BE2C (cell line): ENCODE results near the gene CSNK1A1L.

Source experiments
- DNase-seq: peaks from one replicate; pipeline ENCODE4 v3.0.0-alpha.2; 2020
- H3K27me3 ChIP-seq: fragments of 250-450 bp; sonication (Bioruptor Pico); 2 replicates; pipeline ENCODE4 v1.5.1; 2020; ENCODE audit warnings: mild to moderate bottlenecking
- H3K36me3 ChIP-seq: fragments of 250-450 bp; sonication (Bioruptor Pico); 2 replicates; pipeline ENCODE4 v1.5.1; 2020; ENCODE audit warnings: mild to moderate bottlenecking
- H3K4me1 ChIP-seq: fragments of 250-450 bp; sonication (Bioruptor Pico); 2 replicates; pipeline ENCODE4 v1.5.1; 2020
- H3K4me3 ChIP-seq: 2 replicates; pipeline ENCODE4 v1.5.1; 2011; ENCODE audit warnings: low read depth, low read length
- H3K9me3 ChIP-seq: fragments of 250-450 bp; sonication (Bioruptor Pico); 2 replicates; pipeline ENCODE4 v1.5.1; 2020
- CTCF ChIP-seq: IDR thresholded peaks from 2 replicates; pipeline ENCODE4 v1.5.1; 2012; ENCODE audit warnings: mild to moderate bottlenecking, low read depth, low read length

The CSNK1A1L gene

GRCh38 chr13:37076818-37077217, 28.6 kb downstream of the CSNK1A1L start:
- no peaks in the 10 kb centered on the region for H3K9me3 ChIP-seq
- DNase-seq, result no peak

DNA sequence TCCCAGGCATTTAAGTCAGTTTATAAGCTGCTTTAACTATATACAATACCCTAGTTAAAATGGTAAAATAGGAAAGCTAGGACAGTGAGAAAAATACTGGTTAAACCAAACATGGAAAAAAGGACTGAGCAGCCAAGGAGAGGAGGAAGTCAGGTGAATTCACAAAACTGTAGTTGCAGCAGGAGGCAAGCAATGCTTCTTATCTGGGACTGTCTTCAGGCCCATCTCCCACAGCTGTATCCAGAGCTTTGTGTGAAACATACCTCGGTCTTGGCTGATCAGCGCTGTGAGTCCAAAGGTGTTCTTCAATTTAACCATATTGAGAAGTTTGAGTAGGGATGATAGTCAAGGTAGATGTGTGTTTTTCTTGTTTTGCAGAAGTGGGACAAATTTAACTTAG, 30.3 kb downstream of the CSNK1A1L start:
- no peak for TF ChIP-seq CTCF
- H3K9me3 ChIP-seq, result no peaks in the 10 kb centered on the region
- peaks cover 5% of the 10 kb centered on the region; the same call in 1 of the 2 replicates for H3K27me3 ChIP-seq
- H3K4me1 ChIP-seq, result no peaks in the 10 kb centered on the region
- no peak overlapping the region for H3K4me3 ChIP-seq
- no peaks in the 10 kb centered on the region for H3K36me3 ChIP-seq
- DNase-seq, result no peak

More at GRCh38 chr13:37076818-37077217, 28.6 kb downstream of the CSNK1A1L start:
- Histone ChIP-seq H3K4me1 (no peaks in the 10 kb centered on the region), H3K4me3 (no peak overlapping the region), H3K36me3 (no peaks in the 10 kb centered on the region), H3K27me3 (peaks cover 15% of the 10 kb centered on the region)
- no peak for TF ChIP-seq CTCF

GRCh38 chr13:37074703-37075102, 30.8 kb downstream of the CSNK1A1L start:
- Histone ChIP-seq H3K4me3 (no peak overlapping the region), H3K9me3 (no peaks in the 10 kb centered on the region), H3K4me1 (no peaks in the 10 kb centered on the region), H3K36me3 (no peaks in the 10 kb centered on the region), H3K27me3 (peaks cover under 1% of the 10 kb centered on the region; the same call in 1 of the 2 replicates)
- TF ChIP-seq CTCF, result peak; percentile 38; the same call in 1 of the 2 replicates
- no peak for DNase-seq

- DNase-seq, result no peak
- Histone ChIP-seq H3K9me3 (no peaks in the 10 kb centered on the region), H3K4me3 (no peak overlapping the region), H3K4me1 (no peaks in the 10 kb centered on the region), H3K27me3 (no peaks in the 10 kb centered on the region), H3K36me3 (no peaks in the 10 kb centered on the region)
- TF ChIP-seq CTCF, result no peak
Observed at GRCh38 chr13:37072024-37072423, 33.4 kb downstream of the CSNK1A1L start.

DNA sequence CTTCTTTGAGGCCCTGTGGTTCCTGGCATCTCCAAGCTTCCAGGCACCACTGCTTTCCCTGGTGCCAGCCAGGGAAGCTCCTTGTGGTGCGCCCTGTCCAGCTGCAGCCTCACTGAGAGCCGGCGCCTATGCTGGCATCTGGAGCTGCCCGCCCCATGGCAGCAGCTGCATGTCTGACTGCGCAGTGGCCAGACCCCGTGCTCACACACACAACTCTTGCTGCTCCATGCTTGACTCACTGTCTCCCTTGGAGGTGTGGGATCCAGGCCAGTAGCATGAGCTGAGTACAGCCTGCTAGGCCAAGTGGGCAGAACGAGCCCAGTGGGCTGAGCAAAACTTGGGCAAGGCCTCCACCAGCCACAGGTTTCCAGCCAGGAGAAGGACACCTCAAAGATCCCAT, 34.5 kb downstream of the CSNK1A1L start:
- H3K4me3 ChIP-seq, result no peak overlapping the region
- DNase-seq, result no peak
- H3K27me3 ChIP-seq, result no peaks in the 10 kb centered on the region
- H3K36me3 ChIP-seq, result no peaks in the 10 kb centered on the region
- TF ChIP-seq CTCF, result no peak
- H3K4me1 ChIP-seq, result no peaks in the 10 kb centered on the region
- H3K9me3 ChIP-seq, result no peaks in the 10 kb centered on the region

GRCh38 chr13:37070145-37070695, 35.2 kb downstream of the CSNK1A1L start:
- DNase-seq, result peak; percentile 19

More at GRCh38 chr13:37070145-37070695, 35.2 kb downstream of the CSNK1A1L start:
- Histone ChIP-seq H3K4me3 (no peak overlapping the region), H3K9me3 (no peaks in the 10 kb centered on the region), H3K4me1 (no peaks in the 10 kb centered on the region), H3K36me3 (no peaks in the 10 kb centered on the region), H3K27me3 (no peaks in the 10 kb centered on the region)
- no peak for TF ChIP-seq CTCF
